ENCODE results near the gene SMG1. TPM values are rescaled to one million over a fixed set of nuclear protein-coding genes. Genes with fewer than 3 reads are reported as not detected.

SMG1 gene
- total RNA-seq, 4 donors from 2014 or later = 88.5 to 183 (median 159) TPM

- in situ Hi-C loops (cut with MboI; ENCODE audit: low sequenced_read_pairs in 4 of 4) = no loop called here
- H3K4me1 ChIP-seq = no peaks in the 10 kb centered on the region
- H3K27me3 ChIP-seq = no peaks in the 10 kb centered on the region
- intact Hi-C loops (cut with DNase I; ENCODE audit: low total_unique reads) = no loop called here
- H3K27ac ChIP-seq = no peak overlapping the region
- TF ChIP-seq CTCF (IDR thresholded peaks at IDR 0.05 in 4 of 5, conservative IDR thresholded peaks at IDR 0.05 in 1 of 5) (no peak), POLR2A (IDR thresholded peaks at IDR 0.05) (no peak)
- H3K36me3 ChIP-seq = peaks cover 23 to 99% of the 10 kb centered on the region in 2 donors
- H3K9me3 ChIP-seq = no peaks in the 10 kb centered on the region
- H3K4me3 ChIP-seq = no peak overlapping the region
- DNase-seq = no peak
- ATAC-seq = no peak
These were observed 94.2 kb downstream of the SMG1 start for GRCh38 chr16:18832006-18832405.

- ATAC-seq (no peak), DNase-seq (no peak)
- TF ChIP-seq POLR2A (IDR thresholded peaks at IDR 0.05) (no peak), CTCF (IDR thresholded peaks at IDR 0.05 in 4 of 5, conservative IDR thresholded peaks at IDR 0.05 in 1 of 5) (no peak)
- no peaks in the 10 kb centered on the region for H3K9me3 ChIP-seq
- H3K4me3 ChIP-seq = no peak overlapping the region
- intact Hi-C loops (cut with DNase I; ENCODE audit: low total_unique reads) (no loop called here), in situ Hi-C loops (cut with MboI; ENCODE audit: low sequenced_read_pairs in 4 of 4) (no loop called here)
- H3K4me1 ChIP-seq = no peaks in the 10 kb centered on the region
- no peaks in the 10 kb centered on the region for H3K27me3 ChIP-seq
- peaks cover 19 to 75% of the 10 kb centered on the region in 2 donors for H3K36me3 ChIP-seq
- no peak overlapping the region for H3K27ac ChIP-seq
These were observed 97.0 kb downstream of the SMG1 start for GRCh38 chr16:18829251-18829650.

- no peak for TF ChIP-seq POLR2A (IDR thresholded peaks at IDR 0.05)
- no peak for TF ChIP-seq CTCF (IDR thresholded peaks at IDR 0.05 in 4 of 5, conservative IDR thresholded peaks at IDR 0.05 in 1 of 5)
- H3K27me3 ChIP-seq = no peaks in the 10 kb centered on the region
- DNase-seq (no peak), ATAC-seq (no peak)
- in situ Hi-C loops (cut with MboI; ENCODE audit: low sequenced_read_pairs in 4 of 4) = no loop called here
- no peaks in the 10 kb centered on the region for H3K9me3 ChIP-seq
- no peak overlapping the region for H3K27ac ChIP-seq
- H3K4me3 ChIP-seq = no peak overlapping the region
- H3K4me1 ChIP-seq = no peaks in the 10 kb centered on the region
- H3K36me3 ChIP-seq = peaks cover 17 to 61% of the 10 kb centered on the region in 2 donors
- intact Hi-C loops (cut with DNase I; ENCODE audit: low total_unique reads) = no loop called here
These were observed 98.3 kb downstream of the SMG1 start for GRCh38 chr16:18827890-18828289.

- TF ChIP-seq POLR2A (IDR thresholded peaks at IDR 0.05) = no peak
- no peak for TF ChIP-seq CTCF (IDR thresholded peaks at IDR 0.05 in 4 of 5, conservative IDR thresholded peaks at IDR 0.05 in 1 of 5)
- Histone ChIP-seq H3K4me1 (peaks cover 30 to 31% of the 10 kb centered on the region in 2 donors), H3K27me3 (no peaks in the 10 kb centered on the region), H3K27ac (peak overlapping the region; percentile 63 to 71 (median 65)), H3K9me3 (no peaks in the 10 kb centered on the region), H3K36me3 (peaks cover 2 to 88% of the 10 kb centered on the region in 2 donors), H3K4me3 (no peak overlapping the region)
- DNase-seq (no peak), ATAC-seq (no peak)
- in situ Hi-C loops (cut with MboI; ENCODE audit: low sequenced_read_pairs in 4 of 4) (no loop called here), intact Hi-C loops (cut with DNase I; ENCODE audit: low total_unique reads) (loop anchor here (5.0 kb wide), 1 partner anchor 36 kb away; no protein-coding TSS in a partner anchor)
These were observed 109.9 kb downstream of the SMG1 start for GRCh38 chr16:18816286-18816685.

DNA sequence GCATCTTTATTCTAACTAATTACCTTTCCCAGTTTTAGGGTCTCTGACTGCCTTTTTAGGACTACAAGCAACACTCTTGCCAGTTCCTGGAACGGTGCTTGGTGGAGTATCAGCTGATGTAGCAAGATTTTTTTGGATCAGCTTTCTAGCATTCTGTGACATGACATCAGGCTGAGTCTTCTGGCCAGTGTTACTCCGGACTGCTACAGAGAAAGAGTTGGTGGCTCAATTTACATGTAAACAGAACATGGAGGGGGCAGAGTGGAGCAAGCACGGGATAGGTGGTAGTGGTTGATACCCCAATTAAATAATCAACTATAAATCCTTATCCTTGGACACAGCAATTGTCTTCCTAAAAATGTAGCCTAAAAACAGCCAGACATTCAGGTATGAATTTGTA is 114.3 kb downstream of the SMG1 start:
- Histone ChIP-seq H3K36me3 (peaks cover 4 to 95% of the 10 kb centered on the region in 2 donors), H3K27ac (peak overlapping the region; percentile 70 to 83 (median 80)), H3K4me3 (no peak overlapping the region), H3K27me3 (no peaks in the 10 kb centered on the region), H3K4me1 (peaks cover 21 to 25% of the 10 kb centered on the region in 2 donors), H3K9me3 (no peaks in the 10 kb centered on the region)
- no peak for TF ChIP-seq CTCF (IDR thresholded peaks at IDR 0.05 in 4 of 5, conservative IDR thresholded peaks at IDR 0.05 in 1 of 5)
- DNase-seq (peak; percentile 57 to 68), ATAC-seq (peak; percentile 97 to 98)
- intact Hi-C loops (cut with DNase I; ENCODE audit: low total_unique reads) (no loop called here), in situ Hi-C loops (cut with MboI; ENCODE audit: low sequenced_read_pairs in 4 of 4) (no loop called here)
